ENCODE measurements around the gene PRSS2. TPM values are rescaled to one million over a fixed set of nuclear protein-coding genes. Genes with fewer than 3 reads are reported as not detected.

The PRSS2 gene
- total and polyA plus RNA-seq, 9 of the 15 experiments (the other 6 are each of a cell fraction or from before 2014, with no cell fraction given): 1.3 to 23.9 (median 3.8) TPM

DNA sequence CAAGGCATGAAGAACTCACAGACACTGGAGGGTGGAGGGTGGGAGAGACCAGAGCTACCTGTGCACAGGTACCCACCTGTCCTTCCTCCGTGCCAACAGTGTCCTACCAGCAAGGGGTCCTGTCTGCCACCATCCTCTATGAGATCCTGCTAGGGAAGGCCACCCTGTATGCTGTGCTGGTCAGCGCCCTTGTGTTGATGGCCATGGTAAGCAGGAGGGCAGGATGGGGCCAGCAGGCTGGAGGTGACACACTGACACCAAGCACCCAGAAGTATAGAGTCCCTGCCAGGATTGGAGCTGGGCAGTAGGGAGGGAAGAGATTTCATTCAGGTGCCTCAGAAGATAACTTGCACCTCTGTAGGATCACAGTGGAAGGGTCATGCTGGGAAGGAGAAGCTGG is 21.8 kb downstream of the PRSS2 start:
- CTCF ChIA-PET (ENCODE audit: low intra/inter-chr PET ratio): no interaction called here

GRCh38 chr7:142793156-142793555 is 22.4 kb downstream of the PRSS2 start:
- Histone ChIP-seq H3K27me3 (ENCODE audit: control insufficient read depth in 2 of 2, insufficient read depth in 2 of 2, low read length in 2 of 2) (peaks cover 3 to 48% of the 10 kb centered on the region in 2 experiments; a peak in 4 of 5 replicates), H3K4me3 (no peak overlapping the region), H3K79me2 (ENCODE audit: control insufficient read depth, insufficient read depth, low read length) (no peaks in the 10 kb centered on the region), H3K9ac (ENCODE audit: insufficient read depth in 1 of 2, low read depth in 2 of 2, low read length in 2 of 2) (no peak overlapping the region), H3K9me3 (replicated peaks; ENCODE audit: control insufficient read depth, insufficient read depth, low read depth, low read length) (no peaks in the 10 kb centered on the region), H2AFZ (ENCODE audit: low read depth, low read length) (no peak overlapping the region), H4K20me1 (replicated peaks; ENCODE audit: control insufficient read depth, insufficient read depth, low read length) (no peaks in the 10 kb centered on the region), H3K4me1 (replicated peaks in 1 of 2; ENCODE audit: control insufficient read depth in 2 of 2, insufficient read depth in 2 of 2, low read length in 2 of 2) (peaks cover 10 to 17% of the 10 kb centered on the region in 2 experiments; a peak in 4 of 5 replicates), H3K36me3 (ENCODE audit: control insufficient read depth, insufficient read depth, low read length) (no peaks in the 10 kb centered on the region), H3K27ac (ENCODE audit: extremely low read depth, low read depth, low read length) (no peak overlapping the region), H3K9me1 (ENCODE audit: control insufficient read depth, insufficient read depth, low read length) (no peaks in the 10 kb centered on the region), H3K4me2 (ENCODE audit: insufficient read depth, low read length) (no peak overlapping the region)
- WGBS (ENCODE audit: insufficient coverage, low coverage, missing lambda C conversion rate): 5% methylated on average over 5 of the region's 5 CpGs
- DNase-seq (ENCODE audit: extremely low read depth in 1 of 4, low spot score in 3 of 4) (no peak), ATAC-seq (no peak), FAIRE-seq (no peak)
- BruUV-seq (replicated peaks): no TSS peak
- in situ Hi-C loops (cut with MboI): loop anchor here (25.0 kb wide), 1 partner anchor 156 kb away; no protein-coding TSS in a partner anchor
- POLR2A ChIA-PET: interaction anchor here (0.5 to 0.6 kb wide), 3 partner anchors 9 to 393 kb away, joined by 3 to 4 read pairs (median 3); no protein-coding TSS in a partner anchor
- TF ChIP-seq LARP7 (IDR thresholded peaks at IDR 0.05) (no peak), ZNF263 (CRISPR knock-in tag; IDR thresholded peaks at IDR 0.05; ENCODE audit: borderline replicate concordance) (0 out of 2 replicates have a peak, but pooled peaks have one; percentile 22)
- CTCF ChIA-PET (ENCODE audit: low intra/inter-chr PET ratio): no interaction called here
- intact Hi-C loops (cut with micrococcal nuclease): no loop called here

More for the DNA sequence above, 21.8 kb downstream of the PRSS2 start:
- DNase-seq (ENCODE audit: extremely low read depth in 1 of 4, low spot score in 3 of 4): no peak
- intact Hi-C loops (cut with micrococcal nuclease) (no loop called here), in situ Hi-C loops (cut with MboI) (loop anchor here (25.0 kb wide), 1 partner anchor 155 kb away; no protein-coding TSS in a partner anchor)
- no peak overlapping the region for H3K4me2 ChIP-seq (ENCODE audit: insufficient read depth, low read length)
- no peaks in the 10 kb centered on the region for H3K9me3 ChIP-seq (replicated peaks; ENCODE audit: control insufficient read depth, insufficient read depth, low read depth, low read length)
- WGBS (ENCODE audit: insufficient coverage, low coverage, missing lambda C conversion rate): 12% methylated on average over 2 of the region's 2 CpGs
- no peaks in the 10 kb centered on the region for H4K20me1 ChIP-seq (replicated peaks; ENCODE audit: control insufficient read depth, insufficient read depth, low read length)
- no peaks in the 10 kb centered on the region for H3K79me2 ChIP-seq (ENCODE audit: control insufficient read depth, insufficient read depth, low read length)
- H3K27me3 ChIP-seq (ENCODE audit: control insufficient read depth in 2 of 2, insufficient read depth in 2 of 2, low read length in 2 of 2): peaks cover 3 to 43% of the 10 kb centered on the region in 2 experiments; a peak in 4 of 5 replicates
- no peak overlapping the region for H3K27ac ChIP-seq (ENCODE audit: extremely low read depth, low read depth, low read length)
- H3K36me3 ChIP-seq (ENCODE audit: control insufficient read depth, insufficient read depth, low read length): no peaks in the 10 kb centered on the region
- H3K9ac ChIP-seq (ENCODE audit: insufficient read depth in 1 of 2, low read depth in 2 of 2, low read length in 2 of 2): no peak overlapping the region
- no peak overlapping the region for H2AFZ ChIP-seq (ENCODE audit: low read depth, low read length)
- TF ChIP-seq, protein P1, sequence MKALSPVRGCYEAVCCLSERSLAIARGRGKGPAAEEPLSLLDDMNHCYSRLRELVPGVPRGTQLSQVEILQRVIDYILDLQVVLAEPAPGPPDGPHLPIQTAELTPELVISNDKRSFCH (CRISPR knock-in tag; IDR thresholded peaks at IDR 0.05): no peak
- TF ChIP-seq, protein P1 (tag; IDR thresholded peaks at IDR 0.05): 0 out of 2 replicates have a peak, but pooled peaks have one; percentile 40
- TF ChIP-seq HEY1 (CRISPR knock-in tag; IDR thresholded peaks at IDR 0.05; ENCODE audit: borderline replicate concordance): no peak
- no peaks in the 10 kb centered on the region for H3K9me1 ChIP-seq (ENCODE audit: control insufficient read depth, insufficient read depth, low read length)
- POLR2A ChIA-PET: interaction anchor here (0.5 to 0.6 kb wide), 4 partner anchors 9 to 393 kb away, joined by 3 to 4 read pairs (median 4); no protein-coding TSS in a partner anchor
- no peak overlapping the region for H3K4me3 ChIP-seq
- FAIRE-seq: no peak
- ATAC-seq: no peak
- BruUV-seq (replicated peaks): no TSS peak
- peaks cover 10 to 17% of the 10 kb centered on the region in 2 experiments; a peak in 4 of 5 replicates for H3K4me1 ChIP-seq (replicated peaks in 1 of 2; ENCODE audit: control insufficient read depth in 2 of 2, insufficient read depth in 2 of 2, low read length in 2 of 2)

Data from K562 (cell line).